HEK293T (cell line): ENCODE measurements around the gene INHBA.

Source experiments
- CTCF ChIA-PET: fragments of 350-600 bp; formaldehyde crosslinking; extraction: SDS; loops from one replicate; lab custom pipeline; 2021; ENCODE audit warnings: antibody characterized with exemption, inconsistent platforms; lab: Yijun Ruan, JAX
- POLR2A ChIA-PET: fragments of 350-600 bp; formaldehyde crosslinking; extraction: SDS; loops from one replicate; lab custom pipeline; 2020; ENCODE audit warnings: antibody characterized with exemption, inconsistent platforms; lab: Yijun Ruan, JAX
- DNase-seq: peaks from one replicate; pipeline ENCODE4 v3.0.0; 2012; ENCODE audit warnings: mixed read lengths; ENCODE audit errors: extremely low spot score
- ARNT ChIP-seq: fragments of 450-650 bp; IDR thresholded peaks from 2 replicates; pipeline ENCODE4 v1.6.1; 2017; ENCODE audit warnings: mild to moderate bottlenecking
- BHLHE40 ChIP-seq: fragments of 450-650 bp; IDR thresholded peaks from 2 replicates; pipeline ENCODE4 v1.6.1; 2016; ENCODE audit warnings: mild to moderate bottlenecking, moderate library complexity, borderline replicate concordance
- CTBP1 ChIP-seq: fragments of 450-650 bp; IDR thresholded peaks from 2 replicates; pipeline ENCODE4 v1.6.1; 2016; ENCODE audit warnings: borderline replicate concordance
- ELF4 ChIP-seq: fragments of 450-650 bp; IDR thresholded peaks from 2 replicates; pipeline ENCODE4 v1.6.1; 2017; ENCODE audit warnings: antibody characterized with exemption
- FOXA1 ChIP-seq: fragments of 450-650 bp; IDR thresholded peaks from 2 replicates; pipeline ENCODE4 v1.6.1; 2016; ENCODE audit warnings: mild to moderate bottlenecking
- FOXK2 ChIP-seq: fragments of 450-650 bp; IDR thresholded peaks from 2 replicates; pipeline ENCODE4 v1.6.1; 2016; ENCODE audit warnings: mild to moderate bottlenecking
- FOXM1 ChIP-seq: fragments of 450-650 bp; IDR thresholded peaks from 2 replicates; pipeline ENCODE4 v1.6.1; 2017; ENCODE audit warnings: mild to moderate bottlenecking, borderline replicate concordance
- HDGF ChIP-seq: fragments of 450-650 bp; IDR thresholded peaks from 2 replicates; pipeline ENCODE4 v1.6.1; 2017; ENCODE audit warnings: antibody characterized with exemption, borderline replicate concordance
- L3MBTL2 ChIP-seq: fragments of 450-650 bp; conservative IDR thresholded peaks from 2 replicates; pipeline ENCODE4 v1.6.1; 2016; ENCODE audit warnings: mild to moderate bottlenecking
- LEF1 ChIP-seq: fragments of 450-650 bp; IDR thresholded peaks from 2 replicates; pipeline ENCODE4 v1.6.1; 2017; ENCODE audit warnings: mild to moderate bottlenecking, borderline replicate concordance
- NFRKB ChIP-seq: fragments of 450-650 bp; IDR thresholded peaks from 2 replicates; pipeline ENCODE4 v1.6.1; 2016; ENCODE audit warnings: mild to moderate bottlenecking, moderate library complexity
- SP1 ChIP-seq: fragments of 450-650 bp; IDR thresholded peaks from 2 replicates; pipeline ENCODE4 v1.6.1; 2017
- SUZ12 ChIP-seq: fragments of 450-650 bp; IDR thresholded peaks from 2 replicates; pipeline ENCODE4 v1.6.1; 2016; ENCODE audit warnings: mild to moderate bottlenecking
- TARDBP ChIP-seq: fragments of 450-650 bp; IDR thresholded peaks from 2 replicates; pipeline ENCODE4 v1.6.1; 2016
- ZNF384 ChIP-seq: fragments of 450-650 bp; IDR thresholded peaks from 2 replicates; pipeline ENCODE4 v1.6.1; 2016
- TF ChIP-seq, protein P1 (sequence below): fragments of 450-650 bp; IDR thresholded peaks from 2 replicates; pipeline ENCODE4 v1.6.1; 2016

Gene INHBA

DNA sequence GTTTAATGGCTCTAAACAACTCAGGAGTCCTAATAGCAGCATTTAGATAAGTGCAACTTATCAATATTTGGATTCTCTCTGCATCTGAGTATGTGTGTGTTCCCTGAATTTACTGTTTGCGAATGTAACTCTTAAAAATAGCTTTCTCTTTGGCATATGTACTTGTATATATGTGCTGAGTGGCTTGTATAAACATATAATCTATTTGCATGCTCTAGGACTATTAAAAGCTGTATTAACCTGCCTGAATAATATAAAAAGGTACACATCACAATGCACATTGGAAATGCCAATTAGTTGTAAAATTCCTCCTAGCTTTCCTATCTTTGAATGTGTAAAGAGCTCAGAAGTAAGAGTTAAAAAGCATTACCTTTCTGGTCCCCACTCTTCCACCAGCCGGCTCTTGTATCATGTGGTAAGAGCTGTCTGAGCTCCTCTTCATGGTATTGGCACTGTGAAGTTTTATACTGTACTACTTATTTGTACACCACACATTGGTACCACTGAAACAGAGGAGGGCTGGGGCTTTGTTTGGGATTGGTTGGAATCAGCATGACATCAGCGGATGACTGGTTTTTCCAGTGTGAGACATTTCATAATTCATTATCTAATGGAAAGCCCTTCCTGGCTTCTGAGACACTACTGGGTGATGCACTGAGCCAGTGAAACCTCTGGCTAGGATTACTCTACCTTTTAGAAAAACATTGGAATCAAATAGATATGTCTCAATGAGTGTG, at the start of gene INHBA:
TSS of gene INHBA (minus strand) at position 456 of the 737 bp plus-strand sequence. CDS start 2,716 bp downstream, outside the sequence.
- ChIA-PET POLR2A (no interaction called here), CTCF (interaction anchor here (0.6 to 1.1 kb wide), 3 partner anchors 29 to 1503 kb away, joined by 3 to 4 read pairs (median 4); no protein-coding TSS in a partner anchor)
- TF ChIP-seq HDGF (no peak), CTBP1 (no peak), BHLHE40 (no peak), SP1 (no peak), TARDBP (no peak), LEF1 (no peak), SUZ12 (no peak), L3MBTL2 (no peak), FOXA1 (no peak), FOXK2 (no peak), ELF4 (no peak), FOXM1 (no peak), ZNF384 (no peak), NFRKB (no peak), ARNT (no peak)
- TF ChIP-seq, protein P1, sequence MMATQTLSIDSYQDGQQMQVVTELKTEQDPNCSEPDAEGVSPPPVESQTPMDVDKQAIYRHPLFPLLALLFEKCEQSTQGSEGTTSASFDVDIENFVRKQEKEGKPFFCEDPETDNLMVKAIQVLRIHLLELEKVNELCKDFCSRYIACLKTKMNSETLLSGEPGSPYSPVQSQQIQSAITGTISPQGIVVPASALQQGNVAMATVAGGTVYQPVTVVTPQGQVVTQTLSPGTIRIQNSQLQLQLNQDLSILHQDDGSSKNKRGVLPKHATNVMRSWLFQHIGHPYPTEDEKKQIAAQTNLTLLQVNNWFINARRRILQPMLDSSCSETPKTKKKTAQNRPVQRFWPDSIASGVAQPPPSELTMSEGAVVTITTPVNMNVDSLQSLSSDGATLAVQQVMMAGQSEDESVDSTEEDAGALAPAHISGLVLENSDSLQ, result no peak

DNA sequence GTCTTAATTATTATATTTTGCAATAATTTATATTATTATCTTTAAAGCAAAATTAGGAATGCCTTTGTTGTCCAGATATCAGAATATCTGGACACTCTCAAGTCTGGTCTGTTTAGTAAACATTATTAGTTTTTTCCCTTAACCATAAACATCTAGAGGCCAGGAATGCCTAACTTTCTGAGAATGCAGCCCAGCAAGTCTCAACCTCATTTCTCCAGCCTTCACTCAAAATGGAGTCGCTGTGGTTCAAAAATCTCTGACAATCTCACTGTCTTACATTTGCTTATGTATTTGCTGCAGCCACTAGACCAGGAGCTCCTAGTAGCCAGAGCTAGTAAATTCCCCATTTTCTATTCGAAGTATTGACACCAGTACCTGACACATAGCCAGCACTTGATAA, 49.7 kb upstream of the INHBA start:
- POLR2A ChIA-PET, result no interaction called here
- DNase-seq, result no peak
- CTCF ChIA-PET, result no interaction called here
- TF ChIP-seq HDGF (no peak), FOXK2 (no peak), NFRKB (no peak), SP1 (no peak), TARDBP (no peak), L3MBTL2 (no peak), SUZ12 (no peak), FOXM1 (no peak), CTBP1 (no peak), ELF4 (no peak), LEF1 (no peak), ZNF384 (no peak), BHLHE40 (no peak), FOXA1 (no peak), ARNT (no peak)
- TF ChIP-seq, protein P1, result no peak

More for the DNA sequence above, at the start of gene INHBA:
- DNase-seq, result no peak

DNA sequence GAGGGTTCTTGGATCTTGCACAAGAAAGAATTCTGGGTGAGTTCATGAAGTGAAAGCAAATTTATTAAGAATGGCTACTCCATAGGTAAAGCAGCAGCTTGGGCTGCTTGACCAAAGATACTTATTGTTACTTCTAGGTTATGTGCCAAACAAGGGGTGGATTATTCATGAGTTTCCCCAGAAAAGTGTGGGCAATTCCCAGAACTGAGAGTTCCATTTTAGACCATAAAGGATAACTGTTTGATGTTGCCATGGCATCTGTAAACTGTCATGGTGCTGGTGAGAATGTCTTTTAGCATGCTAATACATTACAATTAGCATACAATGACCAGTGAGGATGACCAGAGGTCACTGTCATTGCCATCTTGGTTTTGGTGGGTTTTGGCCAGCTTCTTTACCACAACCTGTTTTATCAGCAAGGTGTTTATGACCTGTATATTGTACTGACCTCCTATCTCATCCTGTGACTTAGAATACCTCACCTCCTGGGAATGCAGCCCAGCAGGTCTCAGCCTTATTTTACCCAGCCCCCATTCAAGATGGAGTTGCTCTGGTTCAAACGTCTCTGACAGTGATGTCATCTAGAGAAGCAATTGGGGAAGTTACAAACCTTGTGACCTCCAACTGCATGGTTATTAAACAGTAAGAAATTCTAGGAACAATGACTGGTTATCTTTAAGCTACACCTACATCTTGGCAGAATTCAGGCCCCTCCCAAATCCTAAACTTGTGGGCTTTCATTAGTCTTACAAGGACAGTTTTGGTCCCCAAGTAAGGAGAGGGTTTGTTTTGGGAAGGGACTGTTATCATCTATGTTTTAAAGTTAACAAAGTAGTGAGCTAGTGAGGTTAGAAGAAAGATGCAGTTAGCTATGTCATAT, 48.0 kb upstream of the INHBA start:
- TF ChIP-seq ARNT (no peak), HDGF (no peak), BHLHE40 (no peak), SP1 (no peak), SUZ12 (no peak), ZNF384 (no peak), FOXA1 (no peak)
- CTCF ChIA-PET, result no interaction called here
- POLR2A ChIA-PET, result no interaction called here
- no peak for DNase-seq

DNA sequence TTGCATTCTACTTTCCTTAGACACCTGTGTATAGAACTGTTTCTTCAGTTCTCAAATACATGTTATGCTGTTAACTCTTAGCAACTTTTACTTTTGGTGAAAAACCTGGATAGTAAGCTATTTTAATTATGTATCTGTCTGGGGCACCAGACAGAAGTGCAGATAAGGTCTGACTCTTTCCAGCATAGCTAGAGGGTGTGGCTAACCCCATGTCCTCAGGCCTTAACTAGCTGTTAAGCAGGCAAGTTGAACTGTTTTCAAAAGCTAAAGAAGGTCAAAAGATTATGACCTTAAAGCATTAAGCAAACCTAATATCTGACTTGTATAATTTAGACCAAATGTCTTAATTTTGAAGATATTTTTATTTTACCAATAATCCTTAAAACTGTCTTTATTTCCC, 45.1 kb upstream of the INHBA start:
- no peak for TF ChIP-seq CTBP1
- no peak for TF ChIP-seq TARDBP
- no peak for TF ChIP-seq ELF4
- no peak for TF ChIP-seq L3MBTL2
- TF ChIP-seq FOXA1, result no peak
- TF ChIP-seq, protein P1, result no peak
- no peak for TF ChIP-seq SUZ12
- no peak for TF ChIP-seq SP1
- no peak for TF ChIP-seq NFRKB
- no peak for TF ChIP-seq LEF1
- no peak for TF ChIP-seq ZNF384
- no peak for TF ChIP-seq FOXM1
- no peak for TF ChIP-seq BHLHE40
- TF ChIP-seq FOXK2, result no peak
- TF ChIP-seq HDGF, result no peak
- no peak for TF ChIP-seq ARNT
- ChIA-PET POLR2A (no interaction called here), CTCF (no interaction called here)
- no peak for DNase-seq

DNA sequence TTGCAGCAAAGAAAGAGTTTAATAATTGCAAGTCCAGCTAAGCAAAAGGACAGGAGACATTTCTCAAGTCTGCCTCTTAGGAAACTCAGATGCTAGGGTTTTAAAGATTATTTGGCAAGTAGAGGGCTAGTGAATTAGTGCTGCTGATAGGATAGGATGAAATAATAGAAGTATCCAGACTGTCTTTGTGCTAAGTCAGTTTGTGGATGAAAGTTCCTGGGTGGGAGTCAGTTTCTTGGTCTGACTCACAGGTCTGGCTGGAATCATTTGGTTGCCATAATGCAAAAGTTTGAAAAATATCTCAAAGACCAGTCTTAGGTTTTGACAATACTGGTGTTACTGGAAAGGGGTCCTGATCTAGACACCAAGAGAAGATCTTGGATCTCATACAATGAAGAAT, 42.6 kb upstream of the INHBA start:
- ChIA-PET POLR2A (no interaction called here), CTCF (interaction anchor here (0.5 kb wide), 1 partner anchor 1128 kb away, joined by 3 read pairs; no protein-coding TSS in a partner anchor)
- DNase-seq, result no peak
- TF ChIP-seq BHLHE40, result no peak
- no peak for TF ChIP-seq HDGF
- no peak for TF ChIP-seq FOXK2
- TF ChIP-seq ZNF384, result no peak
- TF ChIP-seq, protein P1, result no peak
- TF ChIP-seq CTBP1, result no peak
- no peak for TF ChIP-seq NFRKB
- no peak for TF ChIP-seq FOXA1
- TF ChIP-seq L3MBTL2, result no peak
- TF ChIP-seq SP1, result no peak
- TF ChIP-seq TARDBP, result no peak
- TF ChIP-seq FOXM1, result no peak
- no peak for TF ChIP-seq ARNT
- TF ChIP-seq LEF1, result no peak
- TF ChIP-seq SUZ12, result no peak
- TF ChIP-seq ELF4, result no peak
